GM19239 (cell line): ENCODE results near the gene CDKAL1.
"Not testable (repeated sequence)": the region's sequence is repeated elsewhere in the genome, so short reads cannot be mapped to it uniquely, and the experiment has no call there.

ENCODE experiments used
- DNase-seq: peaks from one replicate; pipeline ENCODE4 v3.0.0; 2011; ENCODE audit warnings: low spot score; ENCODE audit not compliant: insufficient read length
- FAIRE-seq: peaks from 2 replicates; lab custom pipeline; 2011; peaks lifted over from hg19 to GRCh38; lab: Jason Lieb, UNC

CDKAL1 gene

GRCh38 chr6:21238208-21238607, 704.0 kb downstream of the CDKAL1 start:
- DNase-seq (no peak), FAIRE-seq (no peak)

GRCh38 chr6:21240709-21241108, 706.5 kb downstream of the CDKAL1 start:
- DNase-seq (no peak), FAIRE-seq (no peak)

GRCh38 chr6:21241231-21242130, 707.2 kb downstream of the CDKAL1 start:
- FAIRE-seq: no peak

GRCh38 chr6:21244897-21245470, 710.7 kb downstream of the CDKAL1 start:
- FAIRE-seq: no peak
- no peak for DNase-seq

More at GRCh38 chr6:21241231-21242130, 707.2 kb downstream of the CDKAL1 start:
- DNase-seq: no peak

GRCh38 chr6:21245488-21245887, 711.2 kb downstream of the CDKAL1 start:
- no peak for FAIRE-seq
- DNase-seq: no peak

GRCh38 chr6:21246075-21246474, 711.8 kb downstream of the CDKAL1 start:
- FAIRE-seq: no peak
- no peak for DNase-seq

GRCh38 chr6:21254460-21254859, 720.2 kb downstream of the CDKAL1 start:
- not testable (repeated sequence) for FAIRE-seq, DNase-seq

GRCh38 chr6:21256197-21256596, 721.9 kb downstream of the CDKAL1 start:
- FAIRE-seq (no peak), DNase-seq (no peak)

- no peak for FAIRE-seq
Observed at GRCh38 chr6:21257125-21257524, 722.9 kb downstream of the CDKAL1 start.

GRCh38 chr6:21258665-21259064, 724.4 kb downstream of the CDKAL1 start:
- FAIRE-seq: no peak

More at GRCh38 chr6:21257125-21257524, 722.9 kb downstream of the CDKAL1 start:
- no peak for DNase-seq

GRCh38 chr6:21259660-21260059, 725.4 kb downstream of the CDKAL1 start:
- no peak for DNase-seq
- FAIRE-seq: no peak

More at GRCh38 chr6:21258665-21259064, 724.4 kb downstream of the CDKAL1 start:
- DNase-seq: no peak

GRCh38 chr6:21262504-21262903, 728.2 kb downstream of the CDKAL1 start:
- no peak for DNase-seq
- FAIRE-seq: no peak

GRCh38 chr6:21263531-21264287, 729.5 kb downstream of the CDKAL1 start:
- no peak for FAIRE-seq
- DNase-seq: no peak

GRCh38 chr6:21264288-21265033, 730.2 kb downstream of the CDKAL1 start:
- DNase-seq (no peak), FAIRE-seq (no peak)

- no peak for FAIRE-seq
- no peak for DNase-seq
Observed at GRCh38 chr6:21265034-21265729, 730.9 kb downstream of the CDKAL1 start.

GRCh38 chr6:21265730-21266044, 731.4 kb downstream of the CDKAL1 start:
- FAIRE-seq (no peak), DNase-seq (no peak)

GRCh38 chr6:21270636-21271201, 736.5 kb downstream of the CDKAL1 start:
- FAIRE-seq (no peak), DNase-seq (no peak)

- FAIRE-seq: no peak
- no peak for DNase-seq
Observed at GRCh38 chr6:21271428-21272155, 737.3 kb downstream of the CDKAL1 start.

- no peak for DNase-seq
- no peak for FAIRE-seq
Observed at GRCh38 chr6:21273451-21273850, 739.2 kb downstream of the CDKAL1 start.
